CD8-positive, alpha-beta memory T cell (primary cell): Measurements from ENCODE around the gene EPHB4. TPM values are rescaled to one million over a fixed set of nuclear protein-coding genes. Genes with fewer than 3 reads are reported as not detected.

Experiments
- CTCF ChIA-PET: fragments of 350-600 bp; sonication (Branson Sonifier 250); formaldehyde crosslinking; loops from one replicate; lab custom pipeline; 2021; ENCODE audit warnings: antibody characterized with exemption; lab: Charles Lee
- POLR2A ChIA-PET: fragments of 350-600 bp; sonication (Branson Sonifier 250); formaldehyde crosslinking; loops from one replicate; lab custom pipeline; 2021; ENCODE audit warnings: antibody characterized with exemption; lab: Charles Lee
- DNase-seq, 5 donors: peaks; one replicate each; pipeline versions ENCODE4 v3.0.0 to v3.0.0-alpha.2; 2020 to 2022; ENCODE audit warnings: mixed read lengths in 1 of 5
- H3K27ac ChIP-seq: one replicate; pipeline ENCODE4 v1.7.0; 2013; ENCODE audit warnings: low read depth, mild to moderate bottlenecking, low read length, moderate library complexity
- H3K27me3 ChIP-seq: 2 replicates; pipeline ENCODE4 v1.7.0; 2013; ENCODE audit warnings: low read length, mild to moderate bottlenecking; ENCODE audit not compliant: insufficient read depth, poor library complexity, severe bottlenecking
- H3K36me3 ChIP-seq: 2 replicates; pipeline ENCODE4 v1.7.0; 2013; ENCODE audit warnings: mild to moderate bottlenecking, low read length, moderate library complexity; ENCODE audit not compliant: insufficient read depth
- H3K4me1 ChIP-seq: 2 replicates; pipeline ENCODE4 v1.7.0; 2013; ENCODE audit warnings: mild to moderate bottlenecking, low read length, moderate library complexity; ENCODE audit not compliant: insufficient read depth
- H3K4me3 ChIP-seq: 2 replicates; pipeline ENCODE4 v1.7.0; 2013; ENCODE audit warnings: mild to moderate bottlenecking, low read length
- H3K9me3 ChIP-seq: 2 replicates; pipeline ENCODE4 v1.7.0; 2013; ENCODE audit warnings: mild to moderate bottlenecking, low read length
- H3K27ac Mint-ChIP-seq, 8 donors: one replicate each; pipeline ENCODE4 v1.8.0; 2020 to 2021; ENCODE audit warnings: mixed read lengths in 8 of 8, mild to moderate bottlenecking in 6 of 8, inconsistent platforms in 3 of 8, moderate library complexity in 3 of 8
- H3K27me3 Mint-ChIP-seq, 2 donors: one replicate each; pipeline ENCODE4 v1.8.0; 2020 to 2021; ENCODE audit warnings: mixed read lengths in 2 of 2, mild to moderate bottlenecking in 1 of 2, moderate library complexity in 1 of 2
- H3K36me3 Mint-ChIP-seq, 3 donors: one replicate each; pipeline ENCODE4 v1.8.0; 2020 to 2021; ENCODE audit warnings: mixed read lengths in 3 of 3, inconsistent platforms in 1 of 3, mild to moderate bottlenecking in 1 of 3
- H3K4me1 Mint-ChIP-seq, 3 donors: one replicate each; pipeline ENCODE4 v1.8.0; 2020 to 2021; ENCODE audit warnings: mixed read lengths in 3 of 3, inconsistent platforms in 1 of 3, mild to moderate bottlenecking in 1 of 3
- H3K4me3 Mint-ChIP-seq, 7 donors: one replicate each; pipeline ENCODE4 v1.8.0; 2020 to 2021; ENCODE audit warnings: mixed read lengths in 7 of 7, mild to moderate bottlenecking in 6 of 7, moderate library complexity in 4 of 7, inconsistent platforms in 2 of 7
- H3K9me3 Mint-ChIP-seq, 5 donors: one replicate each; pipeline ENCODE4 v1.8.0; 2020 to 2022; ENCODE audit warnings: mixed read lengths in 5 of 5, mild to moderate bottlenecking in 3 of 5, moderate library complexity in 2 of 5, inconsistent platforms in 1 of 5
- polyA plus RNA-seq: library from polyadenylated mRNA; unstranded; fragments of 300-500 nt; fragmentation: Illumina TruSeq; gene quantifications from one replicate; pipeline ENCODE4 v1.2.3, GENCODE V29; 2021
- total RNA-seq, 2 experiments: library from RNA; stranded (reverse); gene quantifications; one replicate each; pipeline ENCODE4 v1.2.3, GENCODE V29; 2021

The EPHB4 gene
- total and polyA plus RNA-seq, 3 experiments from 2014 or later = 2.5 to 2.9 TPM; not detected in 1

DNA sequence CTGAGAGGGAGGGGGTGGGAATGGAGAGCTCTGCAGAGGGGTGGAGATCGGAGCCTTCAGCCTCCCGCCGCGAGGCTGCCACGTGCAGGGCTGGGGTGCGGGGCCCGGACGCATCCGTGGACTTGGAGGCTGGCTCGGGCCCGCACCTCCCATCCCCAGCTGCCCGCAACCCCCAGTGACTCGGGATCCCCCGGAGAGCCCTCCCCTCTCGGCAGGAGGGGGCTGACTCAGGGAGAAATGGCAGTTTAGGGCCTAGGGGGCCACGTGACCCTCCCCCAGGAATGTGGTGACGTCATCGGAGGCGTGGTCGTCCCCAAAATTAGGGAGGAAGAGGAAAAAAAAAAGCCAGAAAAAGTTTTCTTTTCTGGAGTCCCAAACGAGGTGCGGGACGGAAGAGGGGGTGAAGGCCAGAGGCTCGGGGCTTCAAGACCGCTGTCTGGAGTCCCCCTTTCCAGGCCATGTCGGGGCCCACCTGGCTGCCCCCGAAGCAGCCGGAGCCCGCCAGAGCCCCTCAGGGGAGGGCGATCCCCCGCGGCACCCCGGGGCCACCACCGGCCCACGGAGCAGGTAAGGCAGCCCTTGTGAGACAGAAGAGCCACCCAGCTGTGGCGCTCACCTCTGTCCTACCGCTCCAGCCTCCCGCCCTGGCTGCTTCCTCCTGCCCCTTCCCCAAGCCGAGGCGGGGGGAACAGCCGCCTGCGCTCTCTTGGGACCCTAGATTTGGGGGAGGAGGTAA, 39.9 kb upstream of the EPHB4 start, which contains the start of gene TRIP6:
TSS of gene TRIP6 (plus strand) at position 348 of the 736 bp plus-strand sequence. CDS start at position 459, 111 bp downstream.
- DNase-seq = peak in 2 of 5 donors; percentile 45 to 65
- Mint-ChIP-seq H3K27me3 (no peaks in the 10 kb centered on the region), H3K36me3 (peaks cover 0 to 37% (median 5%) of the 10 kb centered on the region in 3 donors), H3K4me3 (peak within 1 kb of the TSS; percentile 24 to 90 (median 77)), H3K27ac (peak within 1 kb of the TSS; percentile 26 to 98 (median 76)), H3K4me1 (peaks cover 4 to 19% (median 16%) of the 10 kb centered on the region in 3 donors), H3K9me3 (no peaks in the 10 kb centered on the region)
- peak within 1 kb of the TSS; percentile 53 for H3K4me3 ChIP-seq
- CTCF ChIA-PET = interaction anchor here (1.5 kb wide), 1 partner anchor 15 kb away, joined by 4 read pairs; the partner anchor contains the start of gene SLC12A9
- H3K27ac ChIP-seq = peak within 1 kb of the TSS; percentile 76
- POLR2A ChIA-PET = interaction anchor here (0.8 to 1.2 kb wide), 2 partner anchors 8 to 13 kb away, joined by 3 to 4 read pairs; partner anchors contain the start of gene SRRT
- H3K9me3 ChIP-seq = no peaks in the 10 kb centered on the region
- no peaks in the 10 kb centered on the region for H3K27me3 ChIP-seq
- peaks cover 5% of the 10 kb centered on the region for H3K36me3 ChIP-seq
- peaks cover 17% of the 10 kb centered on the region for H3K4me1 ChIP-seq

DNA sequence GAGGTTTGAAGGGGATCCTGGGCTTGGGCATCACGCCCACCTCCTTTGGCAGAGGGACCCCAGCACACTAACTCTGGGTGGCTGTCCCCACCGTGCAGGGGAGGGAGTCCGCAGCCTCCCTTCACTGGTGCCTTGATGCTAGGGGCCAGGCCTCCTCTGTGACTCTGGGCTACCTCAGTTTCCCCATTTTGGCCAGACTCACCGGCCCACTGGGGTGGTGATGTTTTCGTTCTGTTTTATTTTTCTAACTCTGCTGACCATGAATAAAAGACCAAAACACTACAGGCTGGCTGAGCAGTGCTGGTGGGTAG, 39.4 kb upstream of the EPHB4 start:
- H3K27ac ChIP-seq = peak overlapping the region; percentile 76
- CTCF ChIA-PET = interaction anchor here (1.5 kb wide), 1 partner anchor 14 kb away, joined by 4 read pairs; the partner anchor contains the start of gene SLC12A9
- H3K4me3 ChIP-seq = peak overlapping the region; percentile 53

DNA sequence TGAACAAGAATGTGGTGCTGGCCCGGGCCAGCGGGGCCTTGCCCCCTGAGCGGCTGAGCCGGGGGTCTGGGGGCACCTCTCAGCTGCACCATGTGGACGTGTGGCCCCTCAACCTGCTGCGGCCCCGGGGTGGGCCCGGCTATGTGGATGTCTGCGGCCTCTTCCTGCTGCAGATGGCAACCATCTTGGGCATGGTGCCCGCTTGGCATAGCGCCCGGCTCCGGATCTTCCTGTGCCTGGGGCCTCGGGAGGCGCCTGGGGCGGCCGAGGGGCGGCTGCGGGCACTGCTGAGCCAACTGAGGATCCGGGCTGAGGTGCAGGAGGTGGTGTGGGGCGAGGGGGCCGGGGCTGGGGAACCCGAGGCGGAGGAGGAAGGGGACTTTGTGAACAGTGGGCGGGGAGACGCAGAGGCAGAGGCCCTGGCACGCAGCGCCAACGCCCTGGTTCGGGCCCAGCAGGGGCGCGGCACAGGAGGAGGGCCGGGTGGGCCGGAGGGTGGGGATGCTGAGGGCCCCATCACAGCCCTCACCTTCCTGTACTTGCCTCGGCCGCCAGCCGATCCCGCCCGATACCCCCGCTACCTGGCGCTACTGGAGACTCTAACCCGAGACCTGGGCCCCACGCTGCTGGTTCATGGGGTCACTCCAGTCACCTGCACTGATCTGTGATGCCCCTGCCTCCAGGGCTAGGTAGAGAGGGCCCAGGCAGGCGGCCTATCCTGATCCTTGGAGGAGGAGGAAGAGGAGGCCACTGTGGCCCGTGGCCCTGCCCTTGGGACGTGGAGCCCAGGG, 38.8 kb upstream of the EPHB4 start:
- Mint-ChIP-seq H3K4me3 (peak overlapping the region in 4 of 7 donors; percentile 15 to 82 (median 78)), H3K27me3 (no peaks in the 10 kb centered on the region), H3K9me3 (no peaks in the 10 kb centered on the region), H3K27ac (peak overlapping the region in 1 of 8 donors; percentile 48), H3K4me1 (peaks cover 4 to 19% (median 16%) of the 10 kb centered on the region in 3 donors), H3K36me3 (peaks cover 0 to 45% (median 3%) of the 10 kb centered on the region in 3 donors)
- H3K27ac ChIP-seq = peak overlapping the region; percentile 76
- no peaks in the 10 kb centered on the region for H3K27me3 ChIP-seq
- ChIA-PET POLR2A (interaction anchor here (0.8 kb wide), 1 partner anchor 9 kb away, joined by 4 read pairs; the partner anchor contains the start of gene SRRT), CTCF (interaction anchor here (1.5 kb wide), 1 partner anchor 13 kb away, joined by 4 read pairs; the partner anchor contains the start of gene SLC12A9)
- DNase-seq = peak in 1 of 5 donors; percentile 44
- H3K4me1 ChIP-seq = peaks cover 17% of the 10 kb centered on the region
- H3K9me3 ChIP-seq = no peaks in the 10 kb centered on the region
- H3K4me3 ChIP-seq = peak overlapping the region; percentile 53
- H3K36me3 ChIP-seq = peaks cover 5% of the 10 kb centered on the region

More for the DNA sequence above, 39.4 kb upstream of the EPHB4 start:
- no peaks in the 10 kb centered on the region for H3K27me3 Mint-ChIP-seq
- POLR2A ChIA-PET = interaction anchor here (0.8 kb wide), 1 partner anchor 9 kb away, joined by 4 read pairs; the partner anchor contains the start of gene SRRT
- Histone ChIP-seq H3K27me3 (no peaks in the 10 kb centered on the region), H3K9me3 (no peaks in the 10 kb centered on the region), H3K4me1 (peaks cover 17% of the 10 kb centered on the region), H3K36me3 (peaks cover 5% of the 10 kb centered on the region)
- DNase-seq = no peak
- H3K4me3 Mint-ChIP-seq = peak overlapping the region; percentile 24 to 82 (median 73)
- H3K27ac Mint-ChIP-seq = peak overlapping the region in 4 of 8 donors; percentile 48 to 79 (median 70)
- H3K36me3 Mint-ChIP-seq = peaks cover 0 to 42% (median 4%) of the 10 kb centered on the region in 3 donors
- H3K4me1 Mint-ChIP-seq = peaks cover 4 to 19% (median 16%) of the 10 kb centered on the region in 3 donors
- no peaks in the 10 kb centered on the region for H3K9me3 Mint-ChIP-seq

DNA sequence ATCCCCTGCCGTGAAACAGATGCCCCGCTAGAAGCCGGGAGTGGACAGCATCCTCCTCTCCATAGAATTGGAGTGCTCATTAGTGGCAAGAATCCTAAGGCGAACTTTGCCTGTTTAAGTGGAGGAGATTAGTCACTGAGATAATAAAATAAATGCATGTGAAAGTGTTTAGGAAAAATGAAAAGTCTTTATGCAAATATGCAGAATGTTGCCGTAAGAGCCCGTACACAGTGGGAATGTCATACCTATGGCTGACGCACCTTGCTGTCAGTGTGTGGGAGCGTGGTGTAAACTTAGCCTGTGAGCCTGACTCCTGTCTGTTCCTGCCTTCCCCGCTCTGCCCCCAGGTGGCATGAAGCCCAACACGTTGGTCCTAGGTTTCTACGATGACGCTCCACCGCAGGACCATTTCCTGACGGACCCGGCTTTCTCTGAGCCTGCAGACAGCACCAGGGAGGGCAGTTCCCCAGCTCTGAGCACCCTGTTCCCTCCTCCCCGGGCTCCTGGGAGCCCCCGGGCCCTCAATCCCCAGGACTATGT, 38.1 kb upstream of the EPHB4 start:
- Histone ChIP-seq H3K27ac (no peak overlapping the region), H3K4me1 (peaks cover 17% of the 10 kb centered on the region), H3K4me3 (no peak overlapping the region), H3K36me3 (peaks cover 5% of the 10 kb centered on the region), H3K27me3 (no peaks in the 10 kb centered on the region), H3K9me3 (no peaks in the 10 kb centered on the region)
- Mint-ChIP-seq H3K9me3 (no peaks in the 10 kb centered on the region), H3K4me3 (peak overlapping the region in 1 of 7 donors; percentile 12), H3K27me3 (no peaks in the 10 kb centered on the region), H3K4me1 (peaks cover 4 to 19% (median 16%) of the 10 kb centered on the region in 3 donors), H3K27ac (peak overlapping the region in 3 of 8 donors; percentile 10 to 70 (median 35)), H3K36me3 (peaks cover 5 to 50% (median 9%) of the 10 kb centered on the region in 3 donors)
- POLR2A ChIA-PET = no interaction called here
- DNase-seq = no peak
- CTCF ChIA-PET = no interaction called here

DNA sequence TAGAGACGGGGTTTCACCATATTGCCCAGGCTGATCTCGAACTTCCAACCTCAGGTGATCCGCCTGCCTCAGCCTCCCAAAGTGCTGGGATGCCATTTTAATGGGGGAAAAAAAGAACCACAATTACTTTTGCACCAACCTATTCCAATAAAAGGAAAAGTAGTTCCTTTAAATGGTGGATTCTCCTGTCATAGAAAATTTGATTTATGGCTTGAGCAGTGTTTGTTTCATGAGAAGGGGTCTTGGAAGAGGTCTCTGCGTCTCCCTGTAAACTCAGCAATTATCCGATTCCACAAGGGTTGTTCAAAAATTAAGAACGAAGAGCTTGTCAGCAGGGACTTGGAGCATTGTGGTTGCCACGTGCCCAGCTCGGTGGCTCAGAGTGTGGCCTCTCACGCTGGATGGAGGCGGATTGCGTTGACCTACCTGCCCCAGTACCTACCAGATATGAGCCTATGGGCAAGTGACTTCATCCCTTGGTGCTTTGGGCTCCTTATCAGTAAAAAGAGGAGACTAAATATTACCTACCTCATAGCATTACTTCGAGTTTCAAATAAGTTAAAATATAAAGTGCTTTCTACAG, 37.0 kb upstream of the EPHB4 start:
- peaks cover 13 to 60% (median 16%) of the 10 kb centered on the region in 3 donors for H3K36me3 Mint-ChIP-seq
- H3K9me3 ChIP-seq = no peaks in the 10 kb centered on the region
- ChIA-PET CTCF (no interaction called here), POLR2A (interaction anchor here (0.5 kb wide), 1 partner anchor 25 kb away, joined by 3 read pairs; the partner anchor contains the start of gene UFSP1)
- H3K27ac Mint-ChIP-seq = peak overlapping the region in 1 of 8 donors; percentile 82
- H3K36me3 ChIP-seq = peaks cover 12% of the 10 kb centered on the region
- peaks cover 17% of the 10 kb centered on the region for H3K4me1 ChIP-seq
- H3K27ac ChIP-seq = no peak overlapping the region
- no peaks in the 10 kb centered on the region for H3K27me3 ChIP-seq
- no peak for DNase-seq
- H3K4me3 ChIP-seq = no peak overlapping the region
- peak overlapping the region in 1 of 7 donors; percentile 37 for H3K4me3 Mint-ChIP-seq
- no peaks in the 10 kb centered on the region for H3K27me3 Mint-ChIP-seq
- no peaks in the 10 kb centered on the region for H3K9me3 Mint-ChIP-seq
- H3K4me1 Mint-ChIP-seq = peaks cover 4 to 23% (median 16%) of the 10 kb centered on the region in 3 donors

GRCh38 chr7:100863406-100863950, 36.2 kb upstream of the EPHB4 start:
- H3K27ac ChIP-seq = no peak overlapping the region
- peaks cover 13 to 68% (median 16%) of the 10 kb centered on the region in 3 donors for H3K36me3 Mint-ChIP-seq
- no peaks in the 10 kb centered on the region for H3K27me3 ChIP-seq
- no peak overlapping the region for H3K4me3 ChIP-seq
- H3K4me1 Mint-ChIP-seq = peaks cover 4 to 22% (median 16%) of the 10 kb centered on the region in 3 donors
- no peaks in the 10 kb centered on the region for H3K27me3 Mint-ChIP-seq
- H3K4me3 Mint-ChIP-seq = no peak overlapping the region
- H3K27ac Mint-ChIP-seq = peak overlapping the region in 1 of 8 donors; percentile 46
- peaks cover 17% of the 10 kb centered on the region for H3K4me1 ChIP-seq
- peaks cover 12% of the 10 kb centered on the region for H3K36me3 ChIP-seq
- no peaks in the 10 kb centered on the region for H3K9me3 Mint-ChIP-seq
- CTCF ChIA-PET = interaction anchor here (1.3 kb wide), 1 partner anchor 11 kb away, joined by 3 read pairs; the partner anchor contains the start of gene SLC12A9
- no peaks in the 10 kb centered on the region for H3K9me3 ChIP-seq
- POLR2A ChIA-PET = no interaction called here
- no peak for DNase-seq

DNA sequence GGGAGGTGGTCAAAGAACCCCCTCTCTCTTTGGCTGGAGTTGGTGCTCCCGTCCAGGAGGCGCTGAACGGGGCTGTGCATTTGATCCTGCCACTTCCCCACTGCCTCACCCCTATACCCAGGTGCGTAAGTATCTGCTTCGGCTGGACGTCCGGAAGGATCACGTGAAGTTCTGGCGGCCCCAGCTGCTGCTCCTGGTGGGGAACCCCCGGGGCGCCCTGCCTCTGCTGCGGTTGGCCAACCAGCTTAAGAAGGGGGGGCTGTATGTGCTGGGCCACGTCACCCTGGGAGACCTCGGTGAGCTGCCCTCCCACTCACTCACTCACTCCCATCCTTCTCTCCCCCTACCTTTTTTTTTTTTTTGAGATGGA, 34.3 kb upstream of the EPHB4 start:
- CTCF ChIA-PET = interaction anchor here (1.8 kb wide), 1 partner anchor 9 kb away, joined by 8 read pairs; the partner anchor contains the start of gene SLC12A9

More for the DNA sequence above, 34.3 kb upstream of the EPHB4 start:
- no peaks in the 10 kb centered on the region for H3K9me3 Mint-ChIP-seq
- H3K4me1 Mint-ChIP-seq = peaks cover 2 to 6% (median 3%) of the 10 kb centered on the region in 3 donors
- H3K27ac Mint-ChIP-seq = no peak overlapping the region
- Histone ChIP-seq H3K36me3 (peaks cover 12% of the 10 kb centered on the region), H3K4me3 (no peak overlapping the region), H3K4me1 (peaks cover 9% of the 10 kb centered on the region), H3K27ac (no peak overlapping the region), H3K9me3 (no peaks in the 10 kb centered on the region), H3K27me3 (no peaks in the 10 kb centered on the region)
- POLR2A ChIA-PET = interaction anchor here (0.6 kb wide), 1 partner anchor 12 kb away, joined by 3 read pairs; no protein-coding TSS in a partner anchor
- DNase-seq = no peak
- no peaks in the 10 kb centered on the region for H3K27me3 Mint-ChIP-seq
- H3K4me3 Mint-ChIP-seq = no peak overlapping the region
- H3K36me3 Mint-ChIP-seq = peaks cover 13 to 79% (median 21%) of the 10 kb centered on the region in 3 donors
